DND-41 (cell line): ENCODE data around the gene EPOP.

Experiments used
- CTCF ChIP-seq: IDR thresholded peaks from 2 replicates; pipeline ENCODE4 v1.5.1; 2012; ENCODE audit warnings: borderline replicate concordance, low read length, moderate library complexity, mild to moderate bottlenecking; ENCODE audit not compliant: poor library complexity, severe bottlenecking; ENCODE audit errors: extremely low read depth
- EZH2 ChIP-seq: IDR thresholded peaks from 3 replicates; pipeline ENCODE4 v1.6.1; 2012; ENCODE audit warnings: borderline replicate concordance, low read depth, mild to moderate bottlenecking, moderate library complexity, low read length, inconsistent platforms; ENCODE audit not compliant: severe bottlenecking

- TF ChIP-seq CTCF: no peak
- no peak for TF ChIP-seq EZH2
Observed at GRCh38 chr17:38710985-38711384, 36.2 kb upstream of the EPOP start.
